Mesendoderm (in vitro differentiated cells): Measurements from ENCODE around the gene CCP110.
A peak's percentile ranks its signal among the peaks of the same experiment; 100 is the strongest.

Experiments used
- DNase-seq: peaks from one replicate; pipeline ENCODE4 v3.0.0; 2013
- H2AK5ac ChIP-seq: 2 replicates; pipeline ENCODE4 v1.6.1; 2013; ENCODE audit warnings: low read length, inconsistent platforms
- H2BK120ac ChIP-seq: 2 replicates; pipeline ENCODE4 v1.6.1; 2013; ENCODE audit warnings: low read depth, mild to moderate bottlenecking, low read length, moderate library complexity, mixed read lengths
- H2BK15ac ChIP-seq: replicated peaks from 2 replicates; pipeline ENCODE4 v1.6.1; 2013; ENCODE audit warnings: low read depth, mild to moderate bottlenecking, moderate library complexity
- H2BK5ac ChIP-seq: 2 replicates; pipeline ENCODE4 v1.6.1; 2013; ENCODE audit warnings: low read length, inconsistent platforms
- H3K18ac ChIP-seq: 2 replicates; pipeline ENCODE4 v1.6.1; 2013; ENCODE audit warnings: mild to moderate bottlenecking, low read length, mixed read lengths
- H3K23ac ChIP-seq: one replicate; pipeline ENCODE4 v1.6.1; 2013; ENCODE audit warnings: low read length
- H3K27ac ChIP-seq: 2 replicates; pipeline ENCODE4 v1.5.1; 2013; ENCODE audit warnings: low read depth, mild to moderate bottlenecking, inconsistent platforms, low read length, moderate library complexity
- H3K27me3 ChIP-seq: 2 replicates; pipeline ENCODE4 v1.6.1; 2013; ENCODE audit warnings: low read length, control low read depth, mild to moderate bottlenecking, inconsistent platforms; ENCODE audit not compliant: insufficient read depth, poor library complexity
- H3K36me3 ChIP-seq: 2 replicates; pipeline ENCODE4 v1.6.1; 2013; ENCODE audit warnings: low read length, inconsistent platforms; ENCODE audit not compliant: control insufficient read depth, insufficient read depth
- H3K4ac ChIP-seq: one replicate; pipeline ENCODE4 v1.6.1; 2013; ENCODE audit warnings: low read depth, mild to moderate bottlenecking, low read length, moderate library complexity
- H3K4me1 ChIP-seq: 2 replicates; pipeline ENCODE4 v1.6.1; 2013; ENCODE audit warnings: low read depth, low read length, inconsistent platforms; ENCODE audit not compliant: control insufficient read depth
- H3K4me2 ChIP-seq: 2 replicates; pipeline ENCODE4 v1.6.1; 2013; ENCODE audit warnings: low read length
- H3K4me3 ChIP-seq: 2 replicates; pipeline ENCODE4 v1.5.1; 2013; ENCODE audit warnings: mild to moderate bottlenecking, low read length
- H3K56ac ChIP-seq: one replicate; pipeline ENCODE4 v1.6.1; 2013; ENCODE audit warnings: low read length
- H3K79me1 ChIP-seq: 2 replicates; pipeline ENCODE4 v1.6.1; 2013; ENCODE audit warnings: low read length, inconsistent platforms
- H3K79me2 ChIP-seq: 2 replicates; pipeline ENCODE4 v1.6.1; 2013; ENCODE audit warnings: mild to moderate bottlenecking, low read length; ENCODE audit not compliant: control insufficient read depth, insufficient read depth
- H3K9ac ChIP-seq: 2 replicates; pipeline ENCODE4 v1.6.1; 2013; ENCODE audit warnings: low read length, inconsistent platforms
- H4K5ac ChIP-seq: one replicate; pipeline ENCODE4 v1.6.1; 2013; ENCODE audit warnings: low read length
- H4K8ac ChIP-seq: one replicate; pipeline ENCODE4 v1.6.1; 2013; ENCODE audit warnings: low read depth, mild to moderate bottlenecking, control low read depth, low read length, moderate library complexity
- WGBS: extraction: QIAGEN DNeasy Blood & Tissue Kit; methylation state at CpG from one replicate; pipeline ENCODE4 v1.1.7; 2013; ENCODE audit warnings: low lambda C conversion rate, missing lambda C conversion rate; ENCODE audit not compliant: insufficient coverage; ENCODE audit errors: extremely low coverage; 5-methylcytosine and 5-hydroxymethylcytosine counted together

CCP110 gene

DNA sequence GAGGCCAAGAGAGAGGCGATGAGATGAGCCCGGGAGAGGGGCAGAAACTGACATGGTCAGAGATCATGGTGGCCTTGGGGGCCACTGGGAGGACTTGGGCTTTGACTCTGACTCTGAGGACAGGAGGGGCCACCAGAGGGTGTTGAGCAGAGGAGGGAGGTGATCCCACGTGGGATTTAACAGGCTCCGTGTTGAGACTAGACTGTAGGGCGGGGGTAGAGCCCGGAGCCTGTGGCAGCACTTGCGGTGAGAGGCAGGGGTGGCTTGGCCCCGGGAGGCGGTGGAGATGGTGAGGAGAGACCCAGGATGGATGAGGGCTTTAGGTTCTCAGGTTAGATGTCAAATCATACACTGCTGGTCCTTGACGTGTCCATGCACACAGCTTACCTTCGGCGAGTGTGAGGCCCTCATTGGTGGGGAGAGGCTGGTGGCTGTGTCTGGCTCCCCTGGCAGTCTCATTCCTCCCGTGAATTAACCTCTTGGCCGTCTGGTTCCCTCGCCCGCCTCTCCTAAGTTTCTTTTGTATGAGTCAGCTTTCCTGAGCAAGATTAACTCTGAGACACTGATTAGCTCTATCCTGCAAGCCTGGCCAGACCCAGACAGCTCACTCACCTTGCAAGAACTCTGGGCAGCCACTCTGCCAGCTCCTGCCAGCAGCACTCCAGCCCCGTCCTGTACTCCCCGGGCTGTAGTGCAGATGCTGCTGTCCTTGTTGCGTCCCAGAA is 71.5 kb downstream of the CCP110 start:
- H4K5ac ChIP-seq = no peak overlapping the region
- no CpG with 5 or more reads among the region's 19 CpGs for WGBS
- no peaks in the 10 kb centered on the region for H3K36me3 ChIP-seq
- no peak overlapping the region for H2BK120ac ChIP-seq
- H3K4me2 ChIP-seq = no peak overlapping the region
- H3K4me3 ChIP-seq = no peak overlapping the region
- no peak overlapping the region for H3K23ac ChIP-seq
- peak; percentile 78 for DNase-seq
- H3K4ac ChIP-seq = no peak overlapping the region
- no peak overlapping the region for H3K18ac ChIP-seq
- H3K79me1 ChIP-seq = no peaks in the 10 kb centered on the region
- no peaks in the 10 kb centered on the region for H3K4me1 ChIP-seq
- no peak overlapping the region for H3K9ac ChIP-seq
- no peak overlapping the region for H2BK15ac ChIP-seq
- no peak overlapping the region for H4K8ac ChIP-seq
- no peaks in the 10 kb centered on the region for H3K79me2 ChIP-seq
- no peak overlapping the region for H3K27ac ChIP-seq
- H2AK5ac ChIP-seq = no peak overlapping the region
- no peaks in the 10 kb centered on the region for H3K27me3 ChIP-seq
- H3K56ac ChIP-seq = no peak overlapping the region
- H2BK5ac ChIP-seq = no peak overlapping the region

DNA sequence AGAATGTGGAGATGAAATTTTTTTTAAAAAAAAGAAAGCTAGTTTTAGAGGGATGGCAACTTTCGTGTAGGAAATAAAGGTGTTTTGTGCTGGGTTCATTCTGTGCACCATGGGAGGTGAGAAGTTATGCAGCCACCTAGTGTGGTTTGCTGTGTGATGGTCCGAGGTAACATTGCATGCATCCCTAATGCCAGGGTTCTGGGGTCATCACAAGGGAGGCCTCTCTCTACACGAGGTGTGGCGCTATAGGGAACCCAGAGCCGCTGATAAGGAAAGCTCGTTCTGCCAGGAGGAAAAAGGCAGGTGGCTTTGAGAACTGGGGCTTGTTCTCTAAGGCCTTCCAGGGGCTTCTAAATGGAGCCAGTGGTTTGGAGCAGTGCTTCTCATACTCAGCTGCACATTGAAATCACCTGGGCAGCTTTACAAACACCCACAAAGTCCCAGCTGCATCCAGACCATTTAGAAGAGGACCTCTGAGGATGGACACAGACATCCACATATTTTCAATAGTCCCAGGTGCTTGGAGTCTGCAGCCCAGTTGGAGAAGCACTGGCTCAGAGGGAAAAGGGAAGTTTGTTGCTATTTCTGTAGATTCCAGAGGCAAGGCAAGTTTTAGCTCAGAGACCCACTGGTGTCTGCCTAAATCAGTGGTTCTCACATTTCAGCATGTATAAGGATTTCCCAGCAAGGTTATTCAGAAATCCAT is 75.2 kb downstream of the CCP110 start:
- WGBS = 100% methylated on average over 1 of the region's 6 CpGs
- Histone ChIP-seq H2AK5ac (no peak overlapping the region), H2BK5ac (no peak overlapping the region)

DNA sequence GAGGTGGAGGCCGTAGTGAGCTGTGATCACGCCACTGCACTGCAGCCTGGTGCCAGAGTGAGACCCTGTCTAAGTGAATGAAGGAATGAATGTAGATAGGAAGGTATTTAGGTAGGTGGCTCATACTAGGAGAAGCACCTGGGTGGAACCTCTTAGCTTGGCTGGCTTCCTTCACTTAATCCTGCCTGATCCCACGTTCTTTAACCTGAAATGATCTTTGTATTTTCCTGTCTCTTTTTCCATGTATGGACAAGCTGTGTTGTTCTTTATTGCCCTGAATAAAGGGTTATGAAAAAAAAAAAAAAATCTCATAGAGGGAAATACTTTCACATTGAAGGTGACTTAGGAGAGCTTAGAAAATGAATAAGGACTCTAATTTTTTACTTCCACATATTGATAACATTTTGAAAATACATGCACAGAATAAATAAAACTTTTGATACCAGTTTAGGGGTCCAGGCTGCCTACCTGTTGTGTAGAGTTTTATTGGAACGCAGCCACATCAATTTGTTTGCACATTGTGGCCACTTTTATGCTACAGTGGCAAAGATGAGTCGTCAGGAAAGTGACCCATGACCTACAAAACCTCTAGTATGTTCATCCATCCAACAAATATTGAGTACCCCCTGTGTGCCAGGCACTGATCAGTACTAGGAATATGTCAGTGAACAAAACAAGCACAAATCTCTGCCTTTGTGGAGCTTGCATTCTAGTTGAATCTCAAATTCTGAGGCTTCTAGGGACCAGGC is 76.4 kb downstream of the CCP110 start:
- Histone ChIP-seq H3K18ac (no peak overlapping the region), H3K79me2 (no peaks in the 10 kb centered on the region), H4K5ac (no peak overlapping the region), H3K23ac (no peak overlapping the region), H4K8ac (no peak overlapping the region), H2BK15ac (no peak overlapping the region), H3K79me1 (no peaks in the 10 kb centered on the region), H2BK120ac (no peak overlapping the region), H3K4me1 (no peaks in the 10 kb centered on the region), H2BK5ac (no peak overlapping the region), H2AK5ac (no peak overlapping the region), H3K36me3 (no peaks in the 10 kb centered on the region), H3K4ac (no peak overlapping the region), H3K4me2 (no peak overlapping the region), H3K27me3 (no peaks in the 10 kb centered on the region), H3K4me3 (no peak overlapping the region), H3K27ac (no peak overlapping the region), H3K56ac (no peak overlapping the region), H3K9ac (no peak overlapping the region)
- DNase-seq = no peak
- no CpG with 5 or more reads among the region's 5 CpGs for WGBS

More for the DNA sequence above, 75.2 kb downstream of the CCP110 start:
- no peaks in the 10 kb centered on the region for H3K4me1 ChIP-seq
- no peak overlapping the region for H3K23ac ChIP-seq
- no peak overlapping the region for H3K9ac ChIP-seq
- H3K56ac ChIP-seq = no peak overlapping the region
- H3K4me2 ChIP-seq = no peak overlapping the region
- no peak overlapping the region for H4K8ac ChIP-seq
- no peaks in the 10 kb centered on the region for H3K79me1 ChIP-seq
- H3K4ac ChIP-seq = no peak overlapping the region
- no peaks in the 10 kb centered on the region for H3K36me3 ChIP-seq
- no peak overlapping the region for H4K5ac ChIP-seq
- no peak overlapping the region for H2BK15ac ChIP-seq
- no peaks in the 10 kb centered on the region for H3K27me3 ChIP-seq
- H3K27ac ChIP-seq = no peak overlapping the region
- H2BK120ac ChIP-seq = no peak overlapping the region
- DNase-seq = no peak
- no peaks in the 10 kb centered on the region for H3K79me2 ChIP-seq
- no peak overlapping the region for H3K18ac ChIP-seq
- H3K4me3 ChIP-seq = no peak overlapping the region

DNA sequence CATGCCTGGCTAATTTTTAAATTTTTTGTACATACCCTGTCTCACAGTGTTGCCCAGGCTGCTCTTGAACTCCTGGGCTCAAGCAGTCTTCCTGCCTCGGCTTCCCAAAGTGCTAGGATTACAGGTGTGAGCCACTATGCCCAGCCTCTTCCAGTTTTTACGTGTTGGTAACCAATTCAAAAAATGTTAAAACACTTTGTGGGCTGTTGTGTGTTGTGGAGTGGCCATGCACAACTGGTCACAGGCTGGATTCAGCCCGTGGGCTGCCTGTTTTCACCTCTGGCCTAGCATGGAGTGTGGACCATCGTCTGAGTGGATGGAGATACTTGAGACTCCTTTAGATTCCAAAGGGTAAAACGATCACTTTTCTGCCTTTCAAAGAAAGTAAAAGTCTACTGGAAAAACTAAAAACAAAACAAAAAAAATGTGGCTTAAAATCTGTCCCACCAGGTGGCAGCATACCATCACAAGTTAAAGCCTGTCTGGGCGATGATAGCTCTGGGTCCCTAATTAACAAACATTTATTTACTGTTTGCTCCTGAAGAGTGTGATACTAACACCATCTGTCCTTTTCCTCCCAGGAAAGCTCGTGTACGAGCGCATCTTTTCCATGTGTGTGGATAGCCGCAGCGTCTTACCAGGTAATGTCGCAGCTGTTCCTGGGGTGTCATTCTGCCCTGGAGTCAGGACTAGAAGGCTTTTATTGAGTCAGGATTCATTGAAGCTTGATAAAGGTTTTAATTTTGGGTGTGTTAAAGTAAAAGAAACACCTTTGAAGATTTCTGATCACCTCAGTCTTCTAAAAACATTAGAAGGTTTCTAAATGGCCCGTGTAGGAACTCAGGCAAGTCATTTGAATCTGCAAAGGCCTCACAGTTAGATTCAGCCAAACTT is 77.6 kb downstream of the CCP110 start:
- Histone ChIP-seq H4K8ac (no peak overlapping the region), H3K36me3 (no peaks in the 10 kb centered on the region), H3K4me2 (no peak overlapping the region), H3K56ac (peak overlapping the region; percentile 47), H2BK5ac (no peak overlapping the region), H3K4me1 (no peaks in the 10 kb centered on the region), H4K5ac (no peak overlapping the region), H3K79me2 (no peaks in the 10 kb centered on the region), H3K4me3 (no peak overlapping the region), H2BK15ac (no peak overlapping the region), H3K18ac (no peak overlapping the region), H2AK5ac (no peak overlapping the region), H3K23ac (no peak overlapping the region), H3K79me1 (no peaks in the 10 kb centered on the region), H3K27ac (no peak overlapping the region), H2BK120ac (no peak overlapping the region), H3K4ac (no peak overlapping the region), H3K9ac (no peak overlapping the region), H3K27me3 (no peaks in the 10 kb centered on the region)
- no CpG with 5 or more reads among the region's 13 CpGs for WGBS
- DNase-seq = peak; percentile 54
